H54 (cell line): Measurements from ENCODE around the gene CACNA1C.

Source experiments
- DNase-seq: peaks from one replicate; pipeline ENCODE4 v3.0.0; 2011; ENCODE audit warnings: low spot score, mixed read lengths; ENCODE audit not compliant: insufficient read length
- FAIRE-seq: peaks from 3 replicates; lab custom pipeline; 2011; peaks lifted over from hg19 to GRCh38; lab: Jason Lieb, UNC
- POLR2A ChIP-seq: IDR thresholded peaks from 2 replicates; pipeline ENCODE4 v1.6.1; 2011; ENCODE audit warnings: low read depth, mild to moderate bottlenecking, low read length

The CACNA1C gene

GRCh38 chr12:2625289-2625612 is 572.5 kb downstream of the CACNA1C start:
- TF ChIP-seq POLR2A = no peak

GRCh38 chr12:2627076-2627834 is 574.5 kb downstream of the CACNA1C start:
- no peak for DNase-seq
- FAIRE-seq = no peak
- no peak for TF ChIP-seq POLR2A

More at GRCh38 chr12:2625289-2625612, 572.5 kb downstream of the CACNA1C start:
- FAIRE-seq (no peak), DNase-seq (no peak)

DNA sequence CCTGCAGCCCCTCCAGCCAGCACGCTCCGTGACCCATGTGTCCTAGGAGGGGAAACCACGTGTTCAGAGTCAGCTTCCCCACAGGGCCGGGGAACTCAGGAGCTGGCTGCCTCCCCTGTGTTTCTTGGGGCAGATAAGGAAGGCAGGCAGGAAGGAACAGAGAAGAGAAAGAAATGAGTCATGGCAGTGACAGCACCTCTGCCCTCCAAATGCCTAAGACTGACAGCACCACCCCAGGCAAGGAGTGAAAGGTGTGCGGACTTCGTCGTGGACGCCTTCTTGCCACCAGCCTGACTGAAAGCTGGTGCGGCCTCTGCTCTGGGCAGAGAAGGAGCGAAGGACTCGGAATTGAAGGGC is 575.0 kb downstream of the CACNA1C start:
- FAIRE-seq (no peak), DNase-seq (no peak)
- no peak for TF ChIP-seq POLR2A

DNA sequence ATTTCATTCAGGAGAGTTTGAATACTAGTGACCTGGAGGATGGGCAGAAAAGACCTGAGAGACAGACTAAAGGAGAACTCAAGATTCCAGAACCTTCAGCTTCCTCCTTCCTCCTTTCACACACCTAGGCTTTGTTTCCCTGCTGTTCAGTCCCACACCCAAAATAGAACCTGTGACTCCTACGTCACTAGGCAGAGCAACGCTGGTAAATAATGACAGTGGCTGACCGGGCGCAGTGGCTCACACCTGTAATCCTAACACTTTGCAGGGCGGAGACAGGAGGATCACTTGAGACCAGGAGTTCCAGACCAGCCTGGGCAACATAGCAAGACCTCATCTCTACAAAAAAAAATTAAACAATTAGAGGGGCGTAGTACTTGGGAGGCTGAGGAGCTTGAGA is 575.6 kb downstream of the CACNA1C start:
- FAIRE-seq (no peak), DNase-seq (no peak)
- no peak for TF ChIP-seq POLR2A

GRCh38 chr12:2629051-2629450 is 576.3 kb downstream of the CACNA1C start:
- no peak for TF ChIP-seq POLR2A
- FAIRE-seq (no peak), DNase-seq (no peak)

DNA sequence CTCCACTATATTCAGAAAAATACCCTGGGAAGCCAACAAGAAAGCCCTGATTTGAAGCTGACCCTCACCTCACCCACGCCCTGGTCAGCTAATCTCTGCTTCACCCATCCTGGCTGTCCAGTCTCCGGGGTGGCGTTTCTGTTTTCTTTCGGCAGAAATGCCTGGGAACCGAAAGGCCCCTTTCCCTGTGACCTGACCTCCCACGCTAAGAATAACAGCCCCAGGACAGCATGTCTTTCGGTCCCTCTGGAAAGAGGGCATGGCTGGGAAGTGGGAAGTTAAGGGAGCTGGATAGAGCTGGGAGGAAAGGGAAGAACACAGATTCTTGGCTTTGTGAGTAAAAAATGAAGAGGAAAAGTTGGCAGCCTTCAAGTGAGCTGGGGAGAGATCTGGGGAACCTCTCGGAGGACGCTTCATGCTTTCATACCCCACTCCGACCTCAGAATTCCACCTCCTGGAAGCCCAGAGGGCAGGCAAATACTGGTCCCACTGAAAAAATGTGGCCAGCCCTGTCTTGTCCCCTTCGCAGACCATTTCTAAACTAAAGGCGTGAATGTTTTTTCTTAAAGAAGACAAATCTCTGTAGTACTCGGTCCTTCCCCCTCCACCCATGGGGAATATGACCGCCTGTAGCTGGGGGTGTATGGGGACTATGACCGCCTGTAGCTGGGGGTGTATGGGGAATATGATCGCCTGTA is 579.0 kb downstream of the CACNA1C start:
- DNase-seq = no peak
- no peak for FAIRE-seq
- TF ChIP-seq POLR2A = no peak

GRCh38 chr12:2633176-2633824 is 580.5 kb downstream of the CACNA1C start:
- FAIRE-seq (no peak), DNase-seq (no peak)
- no peak for TF ChIP-seq POLR2A

DNA sequence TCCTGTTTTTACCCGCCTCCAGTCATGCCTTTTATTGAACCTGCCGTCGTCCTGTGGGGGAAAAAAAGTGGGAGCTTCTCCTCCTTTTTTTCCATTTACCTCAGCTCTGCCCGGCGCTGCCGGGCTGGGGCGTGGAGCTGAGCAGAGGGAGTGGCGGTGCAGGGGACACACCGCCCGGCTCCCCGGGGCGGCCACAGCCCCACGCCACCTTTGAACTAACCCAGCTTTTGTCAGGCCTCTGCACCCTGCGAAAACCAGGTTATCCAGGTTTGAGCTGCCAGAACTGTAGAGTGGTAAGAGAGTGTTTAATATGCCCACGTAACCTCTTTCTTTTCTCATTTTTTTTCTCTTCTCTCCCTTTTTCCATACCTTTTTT is 581.0 kb downstream of the CACNA1C start:
- DNase-seq (no peak), FAIRE-seq (no peak)
- TF ChIP-seq POLR2A = no peak

- no peak for DNase-seq
- FAIRE-seq = no peak
- TF ChIP-seq POLR2A = no peak
Observed at GRCh38 chr12:2634471-2634870, 581.7 kb downstream of the CACNA1C start.

- no peak for FAIRE-seq
- no peak for TF ChIP-seq POLR2A
- DNase-seq = no peak
Observed at GRCh38 chr12:2636741-2637340, 584.1 kb downstream of the CACNA1C start.

GRCh38 chr12:2637371-2637770 is 584.6 kb downstream of the CACNA1C start:
- TF ChIP-seq POLR2A = no peak
- DNase-seq (no peak), FAIRE-seq (no peak)

GRCh38 chr12:2638273-2639019 is 585.7 kb downstream of the CACNA1C start:
- DNase-seq = no peak
- TF ChIP-seq POLR2A = no peak
- FAIRE-seq = no peak

DNA sequence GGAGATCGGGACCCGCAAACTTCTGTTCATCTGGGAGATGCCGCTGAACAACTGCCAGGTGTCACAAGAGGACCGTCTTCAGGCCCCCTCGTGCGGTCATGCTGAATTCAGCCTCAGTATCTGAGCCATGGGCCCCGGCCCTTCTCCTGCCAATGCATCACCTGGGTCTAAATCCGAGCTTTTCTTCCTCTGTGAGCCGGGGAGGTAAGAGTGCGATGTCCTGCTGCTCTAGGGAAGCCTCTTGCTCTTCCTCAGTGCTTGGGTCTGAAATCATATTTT is 586.2 kb downstream of the CACNA1C start:
- DNase-seq (no peak), FAIRE-seq (no peak)
- no peak for TF ChIP-seq POLR2A

- FAIRE-seq (no peak), DNase-seq (peak; percentile 73)
- no peak for TF ChIP-seq POLR2A
Observed at GRCh38 chr12:2640281-2640680, 587.5 kb downstream of the CACNA1C start.
